ENCODE results near the gene DUSP14. TPM values are rescaled to one million over a fixed set of nuclear protein-coding genes. Genes with fewer than 3 reads are reported as not detected.

DUSP14 gene
- total RNA-seq, 2 donors from 2014 or later: 17.0 to 22.8 TPM

GRCh38 chr17:37463039-37463438 lies 26.7 kb upstream of the DUSP14 start:
- H3K4me3 Mint-ChIP-seq: no peak overlapping the region
- H3K36me3 ChIP-seq (ENCODE audit: control insufficient read depth, insufficient read depth, low read length): peaks cover 59% of the 10 kb centered on the region
- no peak overlapping the region for H3K4me3 ChIP-seq (ENCODE audit: low read length)
- DNase-seq: no peak
- H3K36me3 Mint-ChIP-seq (ENCODE audit: low read depth): peaks cover 41% of the 10 kb centered on the region
- no peak overlapping the region for H3K27ac ChIP-seq (ENCODE audit: low read depth, low read length)
- no peaks in the 10 kb centered on the region for H3K27me3 ChIP-seq (ENCODE audit: control insufficient read depth, insufficient read depth, low read length, poor library complexity, severe bottlenecking)
- no peaks in the 10 kb centered on the region for H3K9me3 ChIP-seq (ENCODE audit: control insufficient read depth, low read length)
- no peaks in the 10 kb centered on the region for H3K27me3 Mint-ChIP-seq (ENCODE audit: insufficient read depth)
- H3K9ac ChIP-seq (ENCODE audit: extremely low read depth, low read length, poor library complexity, severe bottlenecking): no peak overlapping the region
- H3K27ac Mint-ChIP-seq: no peak overlapping the region
- H3K4me1 ChIP-seq (ENCODE audit: control insufficient read depth, insufficient read depth, low read length): no peaks in the 10 kb centered on the region
- WGBS, 2 experiments (ENCODE audit: insufficient coverage in 1 of 2, insufficient read length in 1 of 2): 92 to 94% methylated on average over 2 to 3 of the region's 3 CpGs
- TF ChIP-seq CTCF (conservative IDR thresholded peaks at IDR 0.05): no peak
- H3K9me3 Mint-ChIP-seq: no peaks in the 10 kb centered on the region
- H3K4me1 Mint-ChIP-seq: no peaks in the 10 kb centered on the region

GRCh38 chr17:37465069-37465616 lies 24.5 kb upstream of the DUSP14 start:
- Mint-ChIP-seq H3K9me3 (no peaks in the 10 kb centered on the region), H3K36me3 (ENCODE audit: low read depth) (peaks cover 45% of the 10 kb centered on the region), H3K27me3 (ENCODE audit: insufficient read depth) (no peaks in the 10 kb centered on the region), H3K27ac (no peak overlapping the region), H3K4me1 (no peaks in the 10 kb centered on the region), H3K4me3 (no peak overlapping the region)
- no peaks in the 10 kb centered on the region for H3K4me1 ChIP-seq (ENCODE audit: control insufficient read depth, insufficient read depth, low read length)
- no peak overlapping the region for H3K4me3 ChIP-seq (ENCODE audit: low read length)
- H3K9me3 ChIP-seq (ENCODE audit: control insufficient read depth, low read length): no peaks in the 10 kb centered on the region
- no peaks in the 10 kb centered on the region for H3K27me3 ChIP-seq (ENCODE audit: control insufficient read depth, insufficient read depth, low read length, poor library complexity, severe bottlenecking)
- TF ChIP-seq CTCF (conservative IDR thresholded peaks at IDR 0.05): no peak
- DNase-seq: no peak
- H3K9ac ChIP-seq (ENCODE audit: extremely low read depth, low read length, poor library complexity, severe bottlenecking): no peak overlapping the region
- no peak overlapping the region for H3K27ac ChIP-seq (ENCODE audit: low read depth, low read length)
- peaks cover 61% of the 10 kb centered on the region for H3K36me3 ChIP-seq (ENCODE audit: control insufficient read depth, insufficient read depth, low read length)
- WGBS, 2 experiments (ENCODE audit: insufficient coverage in 1 of 2, insufficient read length in 1 of 2): 94 to 98% methylated on average over 6 to 7 of the region's 7 CpGs

- H3K27me3 Mint-ChIP-seq (ENCODE audit: insufficient read depth): no peaks in the 10 kb centered on the region
- H3K4me1 ChIP-seq (ENCODE audit: control insufficient read depth, insufficient read depth, low read length): no peaks in the 10 kb centered on the region
- H3K4me3 ChIP-seq (ENCODE audit: low read length): no peak overlapping the region
- H3K9me3 Mint-ChIP-seq: no peaks in the 10 kb centered on the region
- TF ChIP-seq CTCF (conservative IDR thresholded peaks at IDR 0.05): no peak
- whole genome bisulfite sequencing, 2 experiments (ENCODE audit: insufficient coverage in 1 of 2, insufficient read length in 1 of 2): 83 to 100% methylated on average over 1 of the region's 1 CpG
- no peak overlapping the region for H3K9ac ChIP-seq (ENCODE audit: extremely low read depth, low read length, poor library complexity, severe bottlenecking)
- no peak overlapping the region for H3K27ac ChIP-seq (ENCODE audit: low read depth, low read length)
- DNase-seq: no peak
- H3K27me3 ChIP-seq (ENCODE audit: control insufficient read depth, insufficient read depth, low read length, poor library complexity, severe bottlenecking): no peaks in the 10 kb centered on the region
- H3K9me3 ChIP-seq (ENCODE audit: control insufficient read depth, low read length): no peaks in the 10 kb centered on the region
- H3K4me1 Mint-ChIP-seq: no peaks in the 10 kb centered on the region
- H3K4me3 Mint-ChIP-seq: no peak overlapping the region
- H3K36me3 ChIP-seq (ENCODE audit: control insufficient read depth, insufficient read depth, low read length): peaks cover 67% of the 10 kb centered on the region
- H3K36me3 Mint-ChIP-seq (ENCODE audit: low read depth): peaks cover 56% of the 10 kb centered on the region
- H3K27ac Mint-ChIP-seq: peak overlapping the region; percentile 33
Measured at GRCh38 chr17:37466471-37466870, 23.2 kb upstream of the DUSP14 start.

All from endodermal cell (in vitro differentiated cells).